Parathyroid adenoma (tissue), 2 donors: ENCODE results near the gene PDE4D.

Source experiments
- H2AFZ ChIP-seq: fragments of 300-600 bp; sonication (generic); one replicate; pipeline ENCODE4 v1.7.0; 2017; ENCODE audit warnings: antibody characterized with exemption, mild to moderate bottlenecking
- H3K27ac ChIP-seq: fragments of 300-600 bp; sonication (generic); one replicate; pipeline ENCODE4 v1.7.0; 2017
- H3K27me3 ChIP-seq: fragments of 300-600 bp; sonication (generic); one replicate; pipeline ENCODE4 v1.7.0; 2017; ENCODE audit warnings: low read length; ENCODE audit not compliant: control insufficient read depth, insufficient read depth
- H3K36me3 ChIP-seq: fragments of 300-600 bp; sonication (generic); one replicate; pipeline ENCODE4 v1.7.0; 2017; ENCODE audit warnings: low read length; ENCODE audit not compliant: control insufficient read depth, insufficient read depth
- H3K4me1 ChIP-seq: fragments of 300-600 bp; sonication (generic); one replicate; pipeline ENCODE4 v1.7.0; 2017; ENCODE audit warnings: control low read depth
- H3K4me2 ChIP-seq: fragments of 300-600 bp; sonication (generic); one replicate; pipeline ENCODE4 v1.7.0; 2017; ENCODE audit warnings: low read length
- H3K4me3 ChIP-seq: fragments of 300-600 bp; sonication (generic); one replicate; pipeline ENCODE4 v1.7.0; 2017; ENCODE audit warnings: low read depth, low read length
- H3K79me2 ChIP-seq: fragments of 300-600 bp; sonication (generic); one replicate; pipeline ENCODE4 v1.7.0; 2017; ENCODE audit warnings: control low read depth
- H3K9ac ChIP-seq: fragments of 300-600 bp; sonication (generic); one replicate; pipeline ENCODE4 v1.7.0; 2017; ENCODE audit warnings: mild to moderate bottlenecking
- H3K9me3 ChIP-seq: fragments of 300-600 bp; sonication (generic); one replicate; pipeline ENCODE4 v1.7.0; 2017; ENCODE audit warnings: low read length; ENCODE audit not compliant: control insufficient read depth
- CTCF ChIP-seq: fragments of 300-600 bp; sonication (generic); IDR thresholded peaks from one replicate; pipeline ENCODE4 v1.7.0; 2017; ENCODE audit warnings: antibody characterized with exemption, mild to moderate bottlenecking
- donor health status: primary hyperparathyroidism.

Gene PDE4D

GRCh38 chr5:59104400-59105127 is 789.0 kb downstream of the PDE4D start:
- Histone ChIP-seq H3K4me3 (no peak overlapping the region), H2AFZ (no peak overlapping the region), H3K27me3 (no peaks in the 10 kb centered on the region), H3K27ac (no peak overlapping the region), H3K4me2 (no peak overlapping the region), H3K9me3 (no peaks in the 10 kb centered on the region), H3K36me3 (no peaks in the 10 kb centered on the region), H3K9ac (no peak overlapping the region), H3K4me1 (no peaks in the 10 kb centered on the region), H3K79me2 (no peaks in the 10 kb centered on the region)
- no peak for TF ChIP-seq CTCF

GRCh38 chr5:59103303-59103702 is 790.2 kb downstream of the PDE4D start:
- Histone ChIP-seq H3K4me3 (no peak overlapping the region), H3K9ac (no peak overlapping the region), H3K27me3 (no peaks in the 10 kb centered on the region), H3K27ac (no peak overlapping the region), H3K9me3 (no peaks in the 10 kb centered on the region), H2AFZ (no peak overlapping the region), H3K79me2 (no peaks in the 10 kb centered on the region), H3K4me2 (no peak overlapping the region), H3K36me3 (no peaks in the 10 kb centered on the region), H3K4me1 (no peaks in the 10 kb centered on the region)
- TF ChIP-seq CTCF, result no peak

- H3K4me1 ChIP-seq, result no peaks in the 10 kb centered on the region
- H3K4me3 ChIP-seq, result no peak overlapping the region
- no peak overlapping the region for H3K9ac ChIP-seq
- no peaks in the 10 kb centered on the region for H3K27me3 ChIP-seq
- no peaks in the 10 kb centered on the region for H3K79me2 ChIP-seq
- no peak overlapping the region for H3K4me2 ChIP-seq
- TF ChIP-seq CTCF, result no peak
- no peak overlapping the region for H2AFZ ChIP-seq
- no peak overlapping the region for H3K27ac ChIP-seq
- no peaks in the 10 kb centered on the region for H3K36me3 ChIP-seq
- no peaks in the 10 kb centered on the region for H3K9me3 ChIP-seq
These were observed 791.1 kb downstream of the PDE4D start for GRCh38 chr5:59102437-59102836.

- H3K4me2 ChIP-seq, result no peak overlapping the region
- H3K4me3 ChIP-seq, result no peak overlapping the region
These were observed 792.7 kb downstream of the PDE4D start for GRCh38 chr5:59100875-59101274.

More at GRCh38 chr5:59100875-59101274, 792.7 kb downstream of the PDE4D start:
- H3K27ac ChIP-seq, result no peak overlapping the region
- no peaks in the 10 kb centered on the region for H3K4me1 ChIP-seq
- no peak overlapping the region for H3K9ac ChIP-seq
- no peaks in the 10 kb centered on the region for H3K9me3 ChIP-seq
- no peak for TF ChIP-seq CTCF
- H3K27me3 ChIP-seq, result no peaks in the 10 kb centered on the region
- no peaks in the 10 kb centered on the region for H3K36me3 ChIP-seq
- no peaks in the 10 kb centered on the region for H3K79me2 ChIP-seq
- H2AFZ ChIP-seq, result no peak overlapping the region
